Right cardiac atrium (tissue), 5 donors: ENCODE results near the gene SLC47A1. TPM values are rescaled to one million over a fixed set of nuclear protein-coding genes. Genes with fewer than 3 reads are reported as not detected.

Source experiments
- ATAC-seq, 2 donors: fragments of 200-7000 bp; cut with Tn5 transposase; one replicate each; pipeline versions ENCODE4 v1.8.0 to v1.9.1; 2020; ENCODE audit warnings: moderate library complexity in 2 of 2, mild to moderate bottlenecking in 1 of 2
- DNase-seq, 3 donors: peaks; one replicate each; pipeline ENCODE4 v3.0.0-alpha.2; 2020
- H3K27ac ChIP-seq: one replicate; pipeline ENCODE4 v1.5.1; 2013; ENCODE audit warnings: mild to moderate bottlenecking, low read length, control low read depth, moderate library complexity
- H3K27me3 ChIP-seq: one replicate; pipeline ENCODE4 v1.6.1; 2013; ENCODE audit not compliant: control insufficient read depth, insufficient read depth
- H3K4me1 ChIP-seq: one replicate; pipeline ENCODE4 v1.6.1; 2013; ENCODE audit warnings: low read length; ENCODE audit not compliant: control insufficient read depth, insufficient read depth
- H3K4me3 ChIP-seq: one replicate; pipeline ENCODE4 v1.5.1; 2013; ENCODE audit warnings: low read length, control low read depth
- H3K9me3 ChIP-seq: one replicate; pipeline ENCODE4 v1.6.1; 2013; ENCODE audit warnings: low read length; ENCODE audit not compliant: control insufficient read depth
- WGBS: extraction: QIAGEN DNeasy Blood & Tissue Kit; methylation state at CpG from one replicate; pipeline ENCODE4 v1.1.7; 2013; 5-methylcytosine and 5-hydroxymethylcytosine counted together
- intact Hi-C, 4 donors: fragments of 100-400 bp; cut with DNase I; formaldehyde crosslinking; loops; one replicate each; pipeline versions ENCODE4 v1.11.0 to v1.14.0; 2022 to 2023
- polyA plus RNA-seq: library from polyadenylated mRNA; stranded (reverse); fragments of 200-250 nt; gene quantifications from one replicate; pipeline ENCODE4 v1.2.3, GENCODE V29; 2013
- total RNA-seq, 4 donors: library from RNA; stranded (reverse); fragmentation: NEBNext Ultra II Directional; extraction: Animal tissue kit (Norgen Biotek cat#: 25700); gene quantifications; one replicate each; pipeline ENCODE4 v1.2.1, GENCODE V29; 2021
- donor health status: healthy with polysubstance abuse.
- donor health status: DM: no; HTN: yes; CAD: no.
- donor health status: DM: no; HTN: no; CAD: no.
- donor health status: DM: no; HTN: yes; CAD: no; lungs with severe emphysema.
- donor health status: DM: yes; HTN: yes; CAD: no.

SLC47A1 gene
- total and polyA plus RNA-seq, 5 donors, result 0.77 to 2.5 (median 2.1) TPM

DNA sequence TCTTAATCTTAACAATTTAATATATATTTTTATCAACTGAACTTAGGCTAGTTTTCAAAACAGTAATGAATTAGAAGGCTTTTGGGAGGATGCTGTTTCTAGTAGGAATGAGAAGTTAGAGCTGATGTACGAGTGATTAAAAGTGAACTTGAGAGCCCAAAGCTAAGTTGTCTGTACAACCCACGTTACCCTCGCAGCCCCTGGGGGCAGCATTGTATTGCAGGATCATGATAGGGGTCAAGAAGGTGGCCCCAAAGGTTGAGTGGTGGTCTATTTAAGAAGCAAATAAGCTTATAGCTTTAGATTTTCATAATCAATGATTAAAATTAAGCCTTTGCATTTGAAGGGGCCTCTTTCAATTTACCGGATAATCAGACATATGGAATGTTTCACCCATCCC is 81.2 kb downstream of the SLC47A1 start:
- Histone ChIP-seq H3K4me3 (no peak overlapping the region), H3K27ac (no peak overlapping the region), H3K9me3 (peaks cover 4% of the 10 kb centered on the region), H3K27me3 (no peaks in the 10 kb centered on the region), H3K4me1 (no peaks in the 10 kb centered on the region)
- no peak for DNase-seq
- no peak for ATAC-seq
- intact Hi-C loops, result no loop called here
- WGBS, result 90% methylated on average over 4 of the region's 4 CpGs

DNA sequence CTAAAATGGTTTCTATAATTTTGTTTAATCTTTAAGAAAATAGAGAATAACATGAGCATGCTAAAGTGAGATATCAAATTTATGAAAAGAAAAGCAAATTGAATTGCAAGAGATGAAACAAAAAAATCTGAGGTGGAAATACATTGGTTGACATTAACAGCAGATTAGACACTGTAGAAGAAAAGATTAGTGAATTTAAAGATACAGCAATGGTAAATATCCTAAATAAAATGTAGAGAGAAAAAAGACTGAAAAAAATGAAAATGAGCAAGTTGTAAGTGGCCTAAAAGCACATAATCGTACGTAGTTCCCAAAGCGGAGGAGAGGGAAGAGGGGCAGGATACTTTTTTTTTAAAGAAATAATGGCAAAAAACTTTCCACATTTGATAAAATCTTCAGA is 84.4 kb downstream of the SLC47A1 start:
- intact Hi-C loops, result no loop called here
- H3K9me3 ChIP-seq, result peaks cover 4% of the 10 kb centered on the region
- DNase-seq, result no peak
- H3K4me3 ChIP-seq, result no peak overlapping the region
- no peak for ATAC-seq
- H3K27ac ChIP-seq, result no peak overlapping the region
- WGBS, result 91% methylated on average over 3 of the region's 3 CpGs
- no peaks in the 10 kb centered on the region for H3K27me3 ChIP-seq
- H3K4me1 ChIP-seq, result no peaks in the 10 kb centered on the region

DNA sequence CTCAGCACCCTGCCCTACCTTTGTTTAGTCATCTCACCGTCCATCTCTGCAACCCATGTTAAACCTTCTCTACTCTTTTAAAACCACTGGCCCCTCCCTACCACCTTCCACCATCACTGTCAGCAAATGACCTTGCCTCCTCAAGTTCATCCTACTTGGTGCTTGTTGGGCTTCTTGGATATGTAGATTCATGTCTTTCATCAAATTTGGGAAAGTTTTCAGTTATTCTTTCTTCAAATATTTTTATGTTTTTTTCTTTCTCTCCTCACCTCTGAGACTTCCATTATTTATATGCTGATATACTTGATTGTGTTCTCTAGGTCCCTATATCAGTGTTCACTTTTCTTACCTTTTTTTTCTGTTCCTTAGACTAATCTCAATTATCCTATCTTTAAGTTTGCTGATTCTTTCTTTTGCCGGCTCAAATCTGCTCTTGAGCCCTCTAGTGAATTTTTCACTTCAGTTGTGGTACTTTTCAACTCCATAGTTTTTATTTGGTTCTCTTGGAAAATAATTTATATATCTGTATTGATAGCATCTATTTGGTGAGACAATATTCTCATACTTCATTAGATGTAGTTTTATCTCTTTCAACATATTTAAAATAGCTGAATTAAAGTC is 86.2 kb downstream of the SLC47A1 start:
- intact Hi-C loops, result no loop called here
- no peak overlapping the region for H3K27ac ChIP-seq
- DNase-seq, result no peak
- no peak for ATAC-seq
- H3K4me3 ChIP-seq, result no peak overlapping the region
- H3K4me1 ChIP-seq, result no peaks in the 10 kb centered on the region
- 72% methylated on average over 2 of the region's 2 CpGs for WGBS
- H3K27me3 ChIP-seq, result no peaks in the 10 kb centered on the region
- H3K9me3 ChIP-seq, result peaks cover 4% of the 10 kb centered on the region

DNA sequence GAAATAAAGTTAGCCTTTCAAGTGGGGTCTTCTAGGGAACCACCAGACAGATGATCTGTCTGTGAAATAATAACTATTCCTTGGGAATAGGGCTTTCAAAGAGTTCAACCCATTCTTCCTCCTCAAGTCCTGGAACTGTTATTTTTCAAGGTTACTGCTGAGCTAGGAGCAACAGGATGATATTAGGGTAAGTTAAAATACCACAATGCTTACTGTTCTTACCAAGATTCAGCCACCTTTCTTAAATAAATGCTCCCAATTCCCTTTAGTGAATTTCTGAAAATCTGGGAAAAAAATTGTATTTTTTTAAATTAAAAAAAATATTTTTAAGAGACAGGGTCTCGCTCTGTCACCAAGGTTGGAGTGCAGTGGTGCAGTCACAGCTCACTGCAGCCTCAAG is 88.0 kb downstream of the SLC47A1 start:
- 100% methylated on average over 1 of the region's 1 CpG for WGBS

DNA sequence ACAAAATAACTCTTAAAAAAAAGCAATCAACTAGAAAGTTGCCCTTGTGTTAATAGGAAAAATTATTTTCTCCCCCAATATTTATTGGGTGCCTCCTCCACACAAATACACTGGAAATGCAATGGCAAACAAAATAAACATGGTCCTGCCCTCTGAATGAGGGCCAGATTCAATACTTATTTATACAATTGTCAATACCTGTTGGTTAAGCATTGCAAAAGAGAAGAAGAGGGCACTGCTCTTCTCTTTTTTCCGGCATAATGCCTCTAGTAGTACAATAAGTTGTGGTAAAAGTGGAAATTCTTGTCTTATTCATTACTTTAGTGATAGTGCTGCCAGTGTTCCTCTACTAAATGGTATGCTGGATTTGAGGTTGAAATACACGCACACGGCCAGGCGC is 92.4 kb downstream of the SLC47A1 start:
- WGBS, result 97% methylated on average over 4 of the region's 4 CpGs
- ATAC-seq, result no peak
- H3K27me3 ChIP-seq, result no peaks in the 10 kb centered on the region
- H3K27ac ChIP-seq, result no peak overlapping the region
- DNase-seq, result no peak
- H3K4me1 ChIP-seq, result no peaks in the 10 kb centered on the region
- peaks cover 2% of the 10 kb centered on the region for H3K9me3 ChIP-seq
- intact Hi-C loops, result no loop called here
- no peak overlapping the region for H3K4me3 ChIP-seq

More for the DNA sequence above, 88.0 kb downstream of the SLC47A1 start:
- Histone ChIP-seq H3K4me3 (no peak overlapping the region), H3K9me3 (peaks cover 4% of the 10 kb centered on the region), H3K27ac (no peak overlapping the region), H3K4me1 (no peaks in the 10 kb centered on the region), H3K27me3 (no peaks in the 10 kb centered on the region)
- no peak for ATAC-seq
- DNase-seq, result no peak
- intact Hi-C loops, result no loop called here

Other genes starting within 250 kb of the SLC47A1 start
- gene B9D1, start 171.1 kb upstream of the SLC47A1 start, total RNA-seq, result 10 to 100 TPM in 3 of 4 donors, 1 to 10 TPM in 1; 9.8 to 14.6 (median 12.1) TPM
- 20.9 TPM for gene B9D1, start 171.1 kb upstream of the SLC47A1 start, polyA plus RNA-seq
- gene MAPK7, start 155.4 kb upstream of the SLC47A1 start, total RNA-seq, result 10 to 100 TPM; 13.3 to 16.7 (median 16.3) TPM
- 9.0 TPM for gene MAPK7, start 155.4 kb upstream of the SLC47A1 start, polyA plus RNA-seq
- 100 to 1,000 TPM in 3 of 4 donors, 10 to 100 TPM in 1; 92.8 to 160 (median 131) TPM for gene MFAP4, start 146.7 kb upstream of the SLC47A1 start, total RNA-seq
- 95.2 TPM for gene MFAP4, start 146.7 kb upstream of the SLC47A1 start, polyA plus RNA-seq
- gene RNF112, start 122.6 kb upstream of the SLC47A1 start, total RNA-seq, result 1 to 10 TPM; 2.5 to 6.3 (median 4.4) TPM
- gene RNF112, start 122.6 kb upstream of the SLC47A1 start, polyA plus RNA-seq, result 3.3 TPM
- 10 to 100 TPM; 34.1 to 51.9 (median 43.4) TPM for gene ALDH3A2, start 114.9 kb downstream of the SLC47A1 start, total RNA-seq
- gene ALDH3A2, start 114.9 kb downstream of the SLC47A1 start, polyA plus RNA-seq, result 24.4 TPM
- not detected for gene SLC47A2, start 182.7 kb downstream of the SLC47A1 start, total RNA-seq
- not detected for gene SLC47A2, start 182.7 kb downstream of the SLC47A1 start, polyA plus RNA-seq
- gene ALDH3A1, start 214.4 kb downstream of the SLC47A1 start, total RNA-seq, result under 1 TPM; 0.20 to 0.50 (median 0.23) TPM
- gene ALDH3A1, start 214.4 kb downstream of the SLC47A1 start, polyA plus RNA-seq, result 0.09 TPM